RWPE2 (cell line): ENCODE measurements around the gene GSTK1.

Experiments used
- ATAC-seq: fragments of 200-7000 bp; cut with Tn5 transposase; 3 replicates; pipeline ENCODE4 v1.9.1; 2021; ENCODE audit warnings: low read depth
- DNase-seq: peaks from one replicate; pipeline ENCODE4 v3.0.0-alpha.2; 2020; ENCODE audit warnings: low spot score
- H3K27ac ChIP-seq: fragments of 450-650 bp; 2 replicates; pipeline ENCODE4 v1.5.1; 2017; ENCODE audit warnings: mild to moderate bottlenecking; ENCODE audit not compliant: poor library complexity, severe bottlenecking
- H3K27me3 ChIP-seq: fragments of 250-450 bp; sonication (Bioruptor Pico); 2 replicates; pipeline ENCODE4 v1.5.1; 2021; ENCODE audit warnings: mild to moderate bottlenecking, moderate library complexity; ENCODE audit not compliant: insufficient read depth, poor library complexity, severe bottlenecking
- H3K36me3 ChIP-seq: fragments of 250-450 bp; sonication (Bioruptor Pico); 2 replicates; pipeline ENCODE4 v1.5.1; 2020; ENCODE audit warnings: low read depth, mild to moderate bottlenecking, moderate library complexity
- H3K4me1 ChIP-seq: fragments of 250-450 bp; sonication (Bioruptor Pico); 2 replicates; pipeline ENCODE4 v1.5.1; 2021; ENCODE audit warnings: mild to moderate bottlenecking, moderate library complexity; ENCODE audit not compliant: insufficient read depth, poor library complexity, severe bottlenecking
- H3K4me3 ChIP-seq: fragments of 250-450 bp; sonication (Bioruptor Pico); 2 replicates; pipeline ENCODE4 v1.5.1; 2021; ENCODE audit warnings: mild to moderate bottlenecking, moderate library complexity; ENCODE audit not compliant: severe bottlenecking
- H3K9me3 ChIP-seq: fragments of 250-450 bp; sonication (Bioruptor Pico); 2 replicates; pipeline ENCODE4 v1.5.1; 2021; ENCODE audit warnings: mild to moderate bottlenecking, moderate library complexity; ENCODE audit not compliant: severe bottlenecking
- TF ChIP-seq, protein P1 (sequence below): fragments of 450-650 bp; IDR thresholded peaks from one replicate; pipeline ENCODE4 v1.5.1; 2017; ENCODE audit warnings: mild to moderate bottlenecking, moderate library complexity; ENCODE audit not compliant: poor library complexity, severe bottlenecking

GSTK1 gene

DNA sequence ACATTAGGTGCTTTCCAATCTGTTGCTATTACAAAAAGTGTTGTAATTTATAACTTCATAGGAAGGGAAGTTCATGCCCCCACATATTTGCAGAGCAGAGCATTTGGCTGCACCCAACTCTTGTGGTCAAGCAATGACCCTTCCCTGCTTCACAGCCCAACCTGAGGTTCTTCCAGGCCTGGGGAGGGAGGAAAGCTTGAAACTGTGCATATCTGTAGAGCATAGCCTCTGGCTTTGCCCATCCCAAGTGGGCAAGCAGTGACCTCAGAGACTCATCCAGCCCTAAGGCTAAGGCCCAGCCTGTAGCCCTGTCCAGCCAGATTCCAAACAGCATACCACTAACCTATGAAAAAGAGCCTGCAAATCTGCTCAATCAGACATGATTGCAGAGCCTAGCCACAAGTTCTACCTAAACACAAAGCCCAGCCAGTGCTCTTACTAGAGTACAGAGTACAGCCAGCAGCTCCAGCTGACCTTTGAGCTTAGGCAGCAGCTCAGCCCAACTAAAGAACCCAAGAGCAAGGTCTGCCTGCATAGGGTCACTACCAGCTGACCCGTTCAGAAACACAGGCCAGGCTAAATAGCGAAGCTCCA, 14.4 kb upstream of the GSTK1 start:
- ATAC-seq (peak; percentile 46; the same call in 2 of the 3 replicates), DNase-seq (no peak)
- TF ChIP-seq, protein P1, sequence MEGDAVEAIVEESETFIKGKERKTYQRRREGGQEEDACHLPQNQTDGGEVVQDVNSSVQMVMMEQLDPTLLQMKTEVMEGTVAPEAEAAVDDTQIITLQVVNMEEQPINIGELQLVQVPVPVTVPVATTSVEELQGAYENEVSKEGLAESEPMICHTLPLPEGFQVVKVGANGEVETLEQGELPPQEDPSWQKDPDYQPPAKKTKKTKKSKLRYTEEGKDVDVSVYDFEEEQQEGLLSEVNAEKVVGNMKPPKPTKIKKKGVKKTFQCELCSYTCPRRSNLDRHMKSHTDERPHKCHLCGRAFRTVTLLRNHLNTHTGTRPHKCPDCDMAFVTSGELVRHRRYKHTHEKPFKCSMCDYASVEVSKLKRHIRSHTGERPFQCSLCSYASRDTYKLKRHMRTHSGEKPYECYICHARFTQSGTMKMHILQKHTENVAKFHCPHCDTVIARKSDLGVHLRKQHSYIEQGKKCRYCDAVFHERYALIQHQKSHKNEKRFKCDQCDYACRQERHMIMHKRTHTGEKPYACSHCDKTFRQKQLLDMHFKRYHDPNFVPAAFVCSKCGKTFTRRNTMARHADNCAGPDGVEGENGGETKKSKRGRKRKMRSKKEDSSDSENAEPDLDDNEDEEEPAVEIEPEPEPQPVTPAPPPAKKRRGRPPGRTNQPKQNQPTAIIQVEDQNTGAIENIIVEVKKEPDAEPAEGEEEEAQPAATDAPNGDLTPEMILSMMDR, result no peak
- H3K4me1 ChIP-seq, result peaks cover 17% of the 10 kb centered on the region
- H3K27ac ChIP-seq, result no peak overlapping the region
- H3K27me3 ChIP-seq, result no peaks in the 10 kb centered on the region
- no peaks in the 10 kb centered on the region for H3K9me3 ChIP-seq
- no peak overlapping the region for H3K4me3 ChIP-seq
- H3K36me3 ChIP-seq, result no peaks in the 10 kb centered on the region

DNA sequence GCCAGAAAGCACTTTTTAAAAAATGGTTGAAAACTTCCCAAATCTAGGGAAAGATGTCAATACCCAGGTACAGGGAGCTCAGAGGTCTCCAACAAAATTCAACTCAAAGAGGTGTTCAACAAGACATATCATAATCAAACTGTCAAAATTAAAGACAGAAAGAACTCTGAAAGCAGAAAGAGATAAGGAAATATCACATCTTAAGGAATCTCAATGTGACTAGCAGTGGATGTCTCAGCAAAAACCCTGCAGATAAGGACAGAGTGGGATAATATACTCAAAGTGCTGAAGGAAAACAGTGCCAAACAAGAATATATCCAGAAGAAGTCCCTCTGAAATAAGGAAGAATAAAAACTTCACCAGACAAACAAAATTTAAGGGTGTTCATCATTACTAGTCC, 13.0 kb upstream of the GSTK1 start:
- no peak for DNase-seq
- H3K36me3 ChIP-seq, result no peaks in the 10 kb centered on the region
- TF ChIP-seq, protein P1, result no peak
- no peak for ATAC-seq
- H3K27me3 ChIP-seq, result no peaks in the 10 kb centered on the region
- H3K4me3 ChIP-seq, result no peak overlapping the region
- H3K27ac ChIP-seq, result no peak overlapping the region
- peaks cover 8% of the 10 kb centered on the region for H3K4me1 ChIP-seq
- H3K9me3 ChIP-seq, result peaks cover 2% of the 10 kb centered on the region

DNA sequence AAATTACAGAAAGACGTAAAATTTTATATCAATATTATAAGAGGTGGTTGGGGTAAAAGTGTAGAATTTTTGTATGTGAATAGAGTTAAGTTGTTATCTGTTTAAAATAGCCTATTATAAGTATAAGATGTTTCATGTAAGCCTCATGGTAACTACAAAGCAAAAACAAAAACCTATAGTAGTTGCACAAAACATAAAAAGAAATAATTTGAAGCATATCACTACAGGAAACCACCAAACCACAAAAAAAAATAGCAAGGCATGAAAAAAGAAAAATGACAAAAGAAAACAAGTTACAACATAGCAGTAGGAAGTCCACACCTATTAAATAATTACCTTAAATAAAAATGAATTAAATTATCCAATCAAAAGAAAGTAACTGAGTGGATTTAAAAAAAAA, 12.4 kb upstream of the GSTK1 start:
- Histone ChIP-seq H3K4me1 (peaks cover 3% of the 10 kb centered on the region), H3K27ac (no peak overlapping the region), H3K9me3 (peaks cover 2% of the 10 kb centered on the region), H3K4me3 (no peak overlapping the region), H3K27me3 (no peaks in the 10 kb centered on the region), H3K36me3 (no peaks in the 10 kb centered on the region)
- DNase-seq, result no peak
- ATAC-seq, result no peak
- TF ChIP-seq, protein P1, result no peak

DNA sequence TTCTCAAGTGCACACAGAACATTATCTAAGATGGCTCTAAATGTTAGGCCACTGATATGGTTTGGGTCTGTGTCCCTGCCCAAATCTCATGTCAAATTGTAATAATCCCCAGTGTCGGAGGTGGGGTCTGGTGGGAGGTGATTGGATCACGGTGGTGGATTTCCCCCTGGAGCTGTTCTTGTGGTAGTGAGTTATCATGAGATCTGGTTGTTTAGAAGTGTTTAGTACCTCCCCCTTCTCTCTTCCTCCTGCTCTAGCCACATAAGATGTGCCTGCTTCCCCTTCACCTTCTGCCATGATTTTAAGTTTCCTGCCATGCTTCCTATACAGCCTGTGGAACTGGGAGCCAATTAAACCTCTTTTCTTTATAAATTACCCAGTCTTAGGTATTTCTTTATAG, 11.2 kb upstream of the GSTK1 start:
- no peak for DNase-seq
- no peak overlapping the region for H3K27ac ChIP-seq
- no peaks in the 10 kb centered on the region for H3K36me3 ChIP-seq
- no peak for ATAC-seq
- H3K27me3 ChIP-seq, result no peaks in the 10 kb centered on the region
- no peak overlapping the region for H3K4me3 ChIP-seq
- TF ChIP-seq, protein P1, result no peak
- peaks cover 2% of the 10 kb centered on the region for H3K9me3 ChIP-seq
- peaks cover 3% of the 10 kb centered on the region for H3K4me1 ChIP-seq

DNA sequence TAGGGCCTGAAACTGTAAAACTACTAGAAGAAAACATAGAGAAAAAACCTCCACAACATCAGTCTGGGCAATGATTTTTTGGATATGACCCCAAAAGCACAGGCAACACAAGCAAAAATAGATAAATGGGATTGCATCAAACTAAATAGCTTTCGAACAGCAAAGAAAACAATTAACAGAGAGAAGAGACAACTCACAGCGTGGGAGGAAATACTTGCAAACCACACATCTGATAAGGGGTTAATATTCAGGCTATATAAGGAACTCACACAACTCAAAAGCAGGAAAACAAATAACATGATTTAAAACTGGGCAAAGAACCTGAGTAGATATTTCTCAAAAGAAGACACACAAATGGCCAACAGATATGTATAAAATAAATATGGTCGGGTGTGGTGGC, 7.7 kb upstream of the GSTK1 start:
- Histone ChIP-seq H3K4me3 (no peak overlapping the region), H3K36me3 (no peaks in the 10 kb centered on the region), H3K27ac (no peak overlapping the region), H3K4me1 (peaks cover 11% of the 10 kb centered on the region), H3K9me3 (peaks cover 2% of the 10 kb centered on the region), H3K27me3 (no peaks in the 10 kb centered on the region)
- DNase-seq (no peak), ATAC-seq (no peak)
- TF ChIP-seq, protein P1, result no peak
